GM18873 (cell line): Measurements from ENCODE around the gene UGT1A5.

ENCODE experiments used
- ATAC-seq: cut with Tn5 transposase; IDR thresholded peaks from one replicate; pipeline ENCODE4 v1.9.1; 2021; ENCODE audit warnings: mild to moderate bottlenecking, moderate library complexity, moderate number of reproducible peaks; ENCODE audit not compliant: unreplicated experiment, low FRiP score

UGT1A5 gene

GRCh38 chr2:233712611-233713261 lies at the start of gene UGT1A5:
TSS of gene UGT1A5 (plus strand) at chr2:233712907. CDS start at chr2:233712992, 85 bp downstream.
- ATAC-seq, result no peak

GRCh38 chr2:233663911-233664310 lies 48.8 kb upstream of the UGT1A5 start:
- no peak for ATAC-seq

GRCh38 chr2:233668605-233669260 lies 44.0 kb upstream of the UGT1A5 start:
- ATAC-seq, result no peak

- ATAC-seq, result no peak
These were observed 41.2 kb upstream of the UGT1A5 start, which contains the start of gene UGT1A9 for GRCh38 chr2:233671290-233672161. TSS of gene UGT1A9 (plus strand) at chr2:233671898. CDS start at chr2:233671935, 37 bp downstream.

- ATAC-seq, result no peak
These were observed 39.8 kb upstream of the UGT1A5 start for GRCh38 chr2:233672886-233673285.

- no peak for ATAC-seq
These were observed 38.8 kb upstream of the UGT1A5 start for GRCh38 chr2:233673896-233674295.

- no peak for ATAC-seq
These were observed 38.4 kb upstream of the UGT1A5 start for GRCh38 chr2:233674314-233674713.

GRCh38 chr2:233674995-233675394 lies 37.7 kb upstream of the UGT1A5 start:
- ATAC-seq, result no peak

- no peak for ATAC-seq
These were observed 36.7 kb upstream of the UGT1A5 start for GRCh38 chr2:233676046-233676445.

GRCh38 chr2:233679196-233679595 lies 33.5 kb upstream of the UGT1A5 start:
- no peak for ATAC-seq

- ATAC-seq, result no peak
These were observed 32.2 kb upstream of the UGT1A5 start for GRCh38 chr2:233680361-233681045.

GRCh38 chr2:233681521-233682099 lies 31.1 kb upstream of the UGT1A5 start, which contains the start of gene UGT1A7:
TSS of gene UGT1A7 (plus strand) at chr2:233681901. CDS start at chr2:233681938, 37 bp downstream.
- no peak for ATAC-seq

GRCh38 chr2:233684640-233685039 lies 28.1 kb upstream of the UGT1A5 start:
- no peak for ATAC-seq

GRCh38 chr2:233686928-233687327 lies 25.8 kb upstream of the UGT1A5 start:
- no peak for ATAC-seq

- ATAC-seq, result no peak
These were observed 24.4 kb upstream of the UGT1A5 start for GRCh38 chr2:233688341-233688740.

GRCh38 chr2:233689031-233689430 lies 23.7 kb upstream of the UGT1A5 start:
- ATAC-seq, result no peak

- no peak for ATAC-seq
These were observed 23.2 kb upstream of the UGT1A5 start for GRCh38 chr2:233689501-233689900.

- no peak for ATAC-seq
These were observed 22.3 kb upstream of the UGT1A5 start for GRCh38 chr2:233690444-233690843.

- no peak for ATAC-seq
These were observed 21.0 kb upstream of the UGT1A5 start for GRCh38 chr2:233691443-233692433.
